Purkinje cell (primary cell): Measurements from ENCODE around the gene AKAP13. TPM values are rescaled to one million over a fixed set of nuclear protein-coding genes. Genes with fewer than 3 reads are reported as not detected.

ENCODE experiments used
- polyA plus RNA-seq: library from polyadenylated mRNA; unstranded; fragments of >200 nt; fragmentation: Nextera tagmentation; gene quantifications from 2 replicates; pipeline ENCODE4 v1.2.1, GENCODE V29; 2014

The AKAP13 gene, protein sequence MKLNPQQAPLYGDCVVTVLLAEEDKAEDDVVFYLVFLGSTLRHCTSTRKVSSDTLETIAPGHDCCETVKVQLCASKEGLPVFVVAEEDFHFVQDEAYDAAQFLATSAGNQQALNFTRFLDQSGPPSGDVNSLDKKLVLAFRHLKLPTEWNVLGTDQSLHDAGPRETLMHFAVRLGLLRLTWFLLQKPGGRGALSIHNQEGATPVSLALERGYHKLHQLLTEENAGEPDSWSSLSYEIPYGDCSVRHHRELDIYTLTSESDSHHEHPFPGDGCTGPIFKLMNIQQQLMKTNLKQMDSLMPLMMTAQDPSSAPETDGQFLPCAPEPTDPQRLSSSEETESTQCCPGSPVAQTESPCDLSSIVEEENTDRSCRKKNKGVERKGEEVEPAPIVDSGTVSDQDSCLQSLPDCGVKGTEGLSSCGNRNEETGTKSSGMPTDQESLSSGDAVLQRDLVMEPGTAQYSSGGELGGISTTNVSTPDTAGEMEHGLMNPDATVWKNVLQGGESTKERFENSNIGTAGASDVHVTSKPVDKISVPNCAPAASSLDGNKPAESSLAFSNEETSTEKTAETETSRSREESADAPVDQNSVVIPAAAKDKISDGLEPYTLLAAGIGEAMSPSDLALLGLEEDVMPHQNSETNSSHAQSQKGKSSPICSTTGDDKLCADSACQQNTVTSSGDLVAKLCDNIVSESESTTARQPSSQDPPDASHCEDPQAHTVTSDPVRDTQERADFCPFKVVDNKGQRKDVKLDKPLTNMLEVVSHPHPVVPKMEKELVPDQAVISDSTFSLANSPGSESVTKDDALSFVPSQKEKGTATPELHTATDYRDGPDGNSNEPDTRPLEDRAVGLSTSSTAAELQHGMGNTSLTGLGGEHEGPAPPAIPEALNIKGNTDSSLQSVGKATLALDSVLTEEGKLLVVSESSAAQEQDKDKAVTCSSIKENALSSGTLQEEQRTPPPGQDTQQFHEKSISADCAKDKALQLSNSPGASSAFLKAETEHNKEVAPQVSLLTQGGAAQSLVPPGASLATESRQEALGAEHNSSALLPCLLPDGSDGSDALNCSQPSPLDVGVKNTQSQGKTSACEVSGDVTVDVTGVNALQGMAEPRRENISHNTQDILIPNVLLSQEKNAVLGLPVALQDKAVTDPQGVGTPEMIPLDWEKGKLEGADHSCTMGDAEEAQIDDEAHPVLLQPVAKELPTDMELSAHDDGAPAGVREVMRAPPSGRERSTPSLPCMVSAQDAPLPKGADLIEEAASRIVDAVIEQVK (N-terminal part only)
- 4.8 and 17.7 TPM in 2 replicates for polyA plus RNA-seq

DNA sequence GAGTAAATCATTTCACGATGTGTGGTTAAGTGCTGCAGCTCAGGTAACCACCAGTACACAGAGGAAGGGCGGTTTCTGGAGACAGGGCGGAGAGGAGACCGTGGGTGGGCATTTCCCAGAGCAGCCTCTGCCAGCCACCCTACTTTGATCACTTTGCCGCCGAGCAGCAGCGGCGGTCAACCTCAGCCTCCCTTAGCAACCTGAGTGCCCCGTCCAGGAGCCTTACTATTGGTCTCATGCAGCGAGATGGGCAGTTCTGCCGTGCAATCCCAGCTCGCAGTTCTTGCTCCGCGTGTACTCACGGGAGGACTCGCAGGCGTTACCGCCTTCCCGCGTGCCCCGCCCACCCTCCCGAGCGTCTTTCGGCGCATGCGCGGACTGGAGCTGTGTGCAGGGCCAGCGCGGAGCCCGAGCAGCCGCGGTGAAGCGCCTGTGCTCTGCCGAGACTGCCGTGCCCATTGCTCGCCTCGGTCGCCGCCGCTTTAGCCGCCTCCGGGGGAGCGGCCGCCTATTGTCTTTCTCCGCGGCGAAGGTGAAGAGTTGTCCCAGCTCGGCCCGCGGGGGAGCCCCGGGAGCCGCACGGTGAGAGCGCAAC, at the start of gene AKAP13:
TSS of gene AKAP13 (plus strand) at position 387 of the 595 bp plus-strand sequence. CDS start 105,118 bp downstream, outside the sequence.

DNA sequence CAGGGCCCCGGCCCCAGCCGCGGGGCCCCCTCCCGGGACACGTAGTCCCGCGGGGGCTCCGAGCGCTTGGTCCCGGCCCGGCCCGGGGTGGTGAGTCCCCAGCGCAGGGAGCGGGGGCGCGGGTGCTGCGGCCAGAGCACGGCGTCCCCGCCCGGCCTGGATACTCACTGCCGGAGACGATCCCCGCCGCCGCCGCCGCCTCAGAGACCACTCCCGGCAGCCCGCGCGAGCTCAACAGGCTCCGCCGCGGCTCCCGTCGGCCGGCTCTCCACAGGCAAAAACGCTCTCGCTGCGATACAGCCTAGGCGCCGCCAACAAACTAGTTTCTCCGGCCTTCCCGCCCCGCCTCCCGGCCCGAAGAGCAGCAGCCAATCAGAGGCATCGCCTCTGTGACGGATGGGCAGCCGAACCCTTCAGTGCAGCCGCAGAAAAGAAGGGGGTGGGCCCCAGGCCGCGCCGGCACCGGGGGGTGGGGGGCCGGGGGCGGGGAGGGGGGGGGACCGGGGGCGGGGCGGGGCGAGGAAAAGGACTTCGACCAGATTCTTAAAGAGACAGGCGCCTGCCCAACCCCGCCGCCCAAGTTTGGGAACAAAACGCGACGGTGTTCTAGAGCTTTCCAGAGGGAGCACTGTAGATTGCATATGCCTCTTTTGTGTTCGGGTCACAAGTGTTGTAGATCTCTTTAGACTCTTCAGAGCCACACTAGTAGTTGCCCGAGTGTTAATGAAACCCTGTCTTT, 414.4 kb downstream of the AKAP13 start, which contains the start of gene KLHL25:
TSS of gene KLHL25 (minus strand) at position 328 of the 739 bp plus-strand sequence. CDS start 25,115 bp downstream, outside the sequence.

